H1 (cell line): ENCODE measurements around the gene RFX2. TPM values are rescaled to one million over a fixed set of nuclear protein-coding genes. Genes with fewer than 3 reads are reported as not detected.

ENCODE experiments used
- CTCF ChIA-PET: fragments of 300-600 bp; sonication (Branson Sonifier 250); formaldehyde crosslinking; loops from one replicate; lab custom pipeline; 2021; ENCODE audit not compliant: partially characterized antibody; lab: Charles Lee
- POLR2A ChIA-PET: fragments of 300-600 bp; sonication (Branson Sonifier 250); formaldehyde crosslinking; loops from one replicate; lab custom pipeline; 2021; ENCODE audit warnings: inconsistent platforms; ENCODE audit not compliant: partially characterized antibody; lab: Charles Lee
- DNase-seq, 2 experiments: peaks; one replicate each; pipeline versions ENCODE4 v3.0.0 to v3.0.0-alpha.2; 2010 to 2022; ENCODE audit warnings: low spot score in 2 of 2, low read depth in 1 of 2, mixed read lengths in 1 of 2
- FAIRE-seq: peaks from 2 replicates; lab custom pipeline; 2011; peaks lifted over from hg19 to GRCh38; lab: Jason Lieb, UNC
- H2AFZ ChIP-seq: 2 replicates; pipeline ENCODE4 v1.8.1; 2012; ENCODE audit warnings: low read length, inconsistent platforms
- H2AK5ac ChIP-seq: 2 replicates; pipeline ENCODE4 v1.6.1; 2013; ENCODE audit warnings: low read depth, low read length
- H2BK120ac ChIP-seq: replicated peaks from 2 replicates; pipeline ENCODE3; 2013; ENCODE audit warnings: low read depth, low read length, inconsistent platforms
- H2BK12ac ChIP-seq: 2 replicates; pipeline ENCODE4 v1.6.1; 2013; ENCODE audit warnings: low read depth, low read length
- H2BK15ac ChIP-seq: 2 replicates; pipeline ENCODE4 v1.6.1; 2013; ENCODE audit warnings: low read length
- H2BK20ac ChIP-seq: 2 replicates; pipeline ENCODE4 v1.6.1; 2013; ENCODE audit warnings: low read length
- H2BK5ac ChIP-seq: 2 replicates; pipeline ENCODE4 v1.6.1; 2013; ENCODE audit warnings: low read depth, low read length
- H3K14ac ChIP-seq: 2 replicates; pipeline ENCODE4 v1.6.1; 2013; ENCODE audit warnings: inconsistent platforms; ENCODE audit not compliant: insufficient read length
- H3K18ac ChIP-seq: 2 replicates; pipeline ENCODE4 v1.6.1; 2013; ENCODE audit warnings: low read length; ENCODE audit errors: extremely low read depth
- H3K23ac ChIP-seq: 2 replicates; pipeline ENCODE4 v1.6.1; 2013; ENCODE audit warnings: inconsistent platforms; ENCODE audit not compliant: insufficient read length
- H3K23me2 ChIP-seq: 2 replicates; pipeline ENCODE4 v1.6.1; 2013; ENCODE audit warnings: low read depth, low read length
- H3K27ac ChIP-seq: 2 replicates; pipeline ENCODE4 v1.6.1; 2011; ENCODE audit warnings: low read depth, low read length, inconsistent platforms
- H3K27me3 ChIP-seq, 4 experiments: replicated peaks in 1 of 4; 1 replicate in 1 of 4; 2 replicates in 3 of 4; pipeline versions ENCODE4 v1.6.1 to v1.8.1; 2011 to 2013; ENCODE audit warnings: low read length in 3 of 4, mild to moderate bottlenecking in 3 of 4, inconsistent platforms in 2 of 4, mixed read lengths in 2 of 4, moderate library complexity in 1 of 4; ENCODE audit not compliant: control insufficient read depth in 3 of 4, insufficient read depth in 3 of 4; ENCODE audit errors: extremely low read depth in 1 of 4
- H3K36me3 ChIP-seq, 4 experiments: 2 replicates each; pipeline versions ENCODE4 v1.6.1 to v1.8.1; 2011 to 2013; ENCODE audit warnings: mild to moderate bottlenecking in 4 of 4, low read length in 3 of 4, moderate library complexity in 2 of 4, control low read depth in 1 of 4, inconsistent platforms in 1 of 4; ENCODE audit not compliant: insufficient read depth in 4 of 4, control insufficient read depth in 2 of 4
- H3K4ac ChIP-seq: replicated peaks from 2 replicates; pipeline ENCODE3; 2013; ENCODE audit warnings: low read length, low read depth, mixed read lengths, inconsistent platforms; ENCODE audit not compliant: insufficient read length
- H3K4me1 ChIP-seq, 4 experiments: replicated peaks in 1 of 4; 1 replicate in 1 of 4; 2 replicates in 3 of 4; pipeline versions ENCODE4 v1.6.1 to v1.8.1; 2011 to 2013; ENCODE audit warnings: low read length in 3 of 4, inconsistent platforms in 2 of 4, mixed read lengths in 1 of 4; ENCODE audit not compliant: insufficient read depth in 4 of 4, control insufficient read depth in 3 of 4
- H3K4me2 ChIP-seq, 2 experiments: 2 replicates each; pipeline versions ENCODE4 v1.6.1 to v1.8.1; 2011 to 2013; ENCODE audit warnings: low read depth in 2 of 2, low read length in 2 of 2, control low read depth in 1 of 2, inconsistent platforms in 1 of 2, mild to moderate bottlenecking in 1 of 2; ENCODE audit not compliant: insufficient read depth in 1 of 2
- H3K4me3 ChIP-seq, 4 experiments: fragments of 200-600, 300-600 bp in 1 of 4; sonication (generic), shearing (Covaris generic), sonication (Bioruptor Twin) in 1 of 4; 2 replicates each; pipeline versions ENCODE4 v1.5.1 to v1.8.1; 2011 to 2016; ENCODE audit warnings: low read length in 4 of 4, low read depth in 3 of 4, control low read depth in 2 of 4, inconsistent platforms in 2 of 4, mild to moderate bottlenecking in 2 of 4, mixed read lengths in 1 of 4, moderate library complexity in 1 of 4; ENCODE audit not compliant: insufficient read depth in 2 of 4; ENCODE audit errors: extremely low read depth in 1 of 4
- H3K56ac ChIP-seq: replicated peaks from 2 replicates; pipeline ENCODE3; 2013; ENCODE audit warnings: low read depth, mild to moderate bottlenecking, mixed read lengths, low read length, inconsistent platforms; ENCODE audit not compliant: insufficient read length
- H3K79me1 ChIP-seq: 2 replicates; pipeline ENCODE4 v1.6.1; 2013; ENCODE audit warnings: low read depth, low read length, control low read depth
- H3K79me2 ChIP-seq, 2 experiments: 2 replicates each; pipeline versions ENCODE4 v1.6.1 to v1.8.1; 2012 to 2013; ENCODE audit warnings: low read length in 2 of 2, mild to moderate bottlenecking in 2 of 2, inconsistent platforms in 1 of 2; ENCODE audit not compliant: insufficient read depth in 2 of 2, control insufficient read depth in 1 of 2
- H3K9ac ChIP-seq, 4 experiments: replicated peaks in 1 of 4; 1 replicate in 1 of 4; 2 replicates in 3 of 4; pipeline versions ENCODE4 v1.6.1 to v1.8.1; 2011 to 2013; ENCODE audit warnings: low read depth in 3 of 4, low read length in 3 of 4, control low read depth in 2 of 4, mild to moderate bottlenecking in 2 of 4, moderate library complexity in 2 of 4, inconsistent platforms in 1 of 4; ENCODE audit errors: extremely low read depth in 1 of 4
- H3K9me3 ChIP-seq, 2 experiments: 2 replicates each; pipeline versions ENCODE4 v1.6.1 to v1.8.1; 2012 to 2013; ENCODE audit warnings: mild to moderate bottlenecking in 2 of 2, moderate library complexity in 2 of 2, control low read depth in 1 of 2, inconsistent platforms in 1 of 2, low read depth in 1 of 2, low read length in 1 of 2, mixed read lengths in 1 of 2; ENCODE audit not compliant: insufficient read depth in 2 of 2
- H4K20me1 ChIP-seq, 2 experiments: replicated peaks in 1 of 2; 2 replicates each; pipeline versions ENCODE3 to v1.8.1; 2011 to 2013; ENCODE audit warnings: inconsistent platforms in 2 of 2, low read length in 2 of 2, mild to moderate bottlenecking in 1 of 2; ENCODE audit not compliant: insufficient read depth in 2 of 2, control insufficient read depth in 1 of 2
- H4K5ac ChIP-seq: 2 replicates; pipeline ENCODE4 v1.6.1; 2013; ENCODE audit warnings: low read length, low read depth, mixed read lengths, inconsistent platforms; ENCODE audit not compliant: insufficient read length
- H4K8ac ChIP-seq: 2 replicates; pipeline ENCODE4 v1.8.0; 2013; ENCODE audit warnings: mild to moderate bottlenecking, moderate library complexity, low read length, inconsistent platforms; ENCODE audit not compliant: insufficient read depth; ENCODE audit errors: extremely low read depth
- H4K91ac ChIP-seq: replicated peaks from 2 replicates; pipeline ENCODE3; 2013; ENCODE audit warnings: low read length, mixed read lengths, inconsistent platforms; ENCODE audit not compliant: insufficient read length
- ATF2 ChIP-seq: IDR thresholded peaks from 2 replicates; pipeline ENCODE4 v1.6.1; 2012; ENCODE audit warnings: low read length, inconsistent platforms
- CHD2 ChIP-seq: IDR thresholded peaks from 2 replicates; pipeline ENCODE4 v1.6.1; 2012; ENCODE audit warnings: low read length, improper control_type of control experiment
- EP300 ChIP-seq, 2 experiments: IDR thresholded peaks; 1 replicate in 1 of 2; 2 replicates in 1 of 2; pipeline ENCODE4 v1.6.1; 2011 to 2012; ENCODE audit warnings: low read depth in 2 of 2, low read length in 2 of 2, mild to moderate bottlenecking in 2 of 2, borderline replicate concordance in 1 of 2, inconsistent platforms in 1 of 2, moderate library complexity in 1 of 2
- HDAC6 ChIP-seq: IDR thresholded peaks from one replicate; pipeline ENCODE4 v1.7.1; 2012; ENCODE audit warnings: low read depth, mild to moderate bottlenecking, inconsistent platforms, low read length, moderate library complexity
- KDM1A ChIP-seq: fragments of 200-600, 300-600 bp; sonication (generic); IDR thresholded peaks from 2 replicates; pipeline ENCODE4 v1.7.1; 2016; ENCODE audit warnings: mild to moderate bottlenecking, low read length, borderline replicate concordance
- MAFK ChIP-seq: IDR thresholded peaks from 2 replicates; pipeline ENCODE4 v1.6.1; 2012; ENCODE audit warnings: low read depth, mild to moderate bottlenecking, improper control_type of control experiment, low read length
- MAX ChIP-seq: IDR thresholded peaks from 2 replicates; pipeline ENCODE4 v1.6.1; 2012; ENCODE audit warnings: inconsistent platforms
- NRF1 ChIP-seq: IDR thresholded peaks from 2 replicates; pipeline ENCODE4 v1.6.1; 2011; ENCODE audit warnings: mild to moderate bottlenecking, low read depth, low read length, improper control_type of control experiment
- SIRT6 ChIP-seq: IDR thresholded peaks from one replicate; pipeline ENCODE4 v1.7.1; 2012; ENCODE audit warnings: low read length, inconsistent platforms
- SIX5 ChIP-seq: IDR thresholded peaks from 2 replicates; pipeline ENCODE4 v1.6.1; 2011; ENCODE audit warnings: mild to moderate bottlenecking, low read depth, low read length
- TAF7 ChIP-seq: optimal IDR thresholded peaks from 2 replicates; pipeline ENCODE3; 2011; ENCODE audit warnings: low read depth, mild to moderate bottlenecking, inconsistent platforms, low read length, moderate library complexity, borderline replicate concordance
- WGBS, 2 experiments: shearing (Covaris generic) in 1 of 2; methylation state at CpG; one replicate each; pipeline versions ENCODE4 v1.1.6 to v1.1.7; 2013 to 2015; ENCODE audit warnings: low lambda C conversion rate in 2 of 2, mixed read lengths in 2 of 2, inconsistent platforms in 1 of 2, low coverage in 1 of 2, missing lambda C conversion rate in 1 of 2; ENCODE audit not compliant: insufficient replicate concordance in 2 of 2, insufficient coverage in 1 of 2, insufficient read length in 1 of 2; ENCODE audit errors: extremely low coverage in 1 of 2, missing lambda C conversion rate in 1 of 2; 5-methylcytosine and 5-hydroxymethylcytosine counted together
- polyA plus RNA-seq, 7 experiments: library from polyadenylated mRNA; depleted of rRNA in 3 of 7; stranded (reverse) in 5 of 7; unstranded in 2 of 7; fragments of >200 nt in 5 of 7; fragments of 200-250 nt in 2 of 7; gene quantifications; 1 replicate in 5 of 7; 2 replicates in 1 of 7; 4 replicates in 1 of 7; pipeline versions ENCODE4 v1.2.1 to v1.2.3, GENCODE V29; 2011 to 2013; ENCODE audit warnings: missing spikeins in 2 of 7, mixed read lengths in 2 of 7
- total RNA-seq: library from RNA; stranded (reverse); fragmentation: NEBNext Ultra II Directional; extraction: Animal tissue kit (Norgen Biotek cat#: 25700); gene quantifications from 2 replicates; pipeline ENCODE4 v1.2.1, GENCODE V29; 2021
- TF ChIP-seq, protein P1 (sequence below): IDR thresholded peaks from 2 replicates; pipeline ENCODE4 v1.6.1; 2012; ENCODE audit warnings: inconsistent platforms

RFX2 gene
- total and polyA plus RNA-seq, 2 of the 8 experiments (the other 6 are each of a cell fraction or from before 2014, with no cell fraction given), result 4.8 to 5.3 TPM

GRCh38 chr19:6118043-6118442, 7.7 kb upstream of the RFX2 start:
- Histone ChIP-seq H3K4me3 (no peak overlapping the region), H3K27me3 (peaks cover 0 to 2% (median 0%) of the 10 kb centered on the region in 4 experiments; a peak in 1 of 7 replicates), H2BK15ac (no peak overlapping the region), H2AK5ac (no peak overlapping the region), H3K23ac (no peak overlapping the region), H3K79me2 (no peaks in the 10 kb centered on the region), H2BK12ac (no peak overlapping the region), H4K8ac (no peak overlapping the region), H3K4me2 (no peak overlapping the region), H3K27ac (no peak overlapping the region), H4K20me1 (no peaks in the 10 kb centered on the region), H3K18ac (no peak overlapping the region), H2BK20ac (no peak overlapping the region), H3K14ac (no peak overlapping the region), H3K23me2 (no peaks in the 10 kb centered on the region; the same call in 1 of the 2 replicates), H3K9ac (no peak overlapping the region), H3K9me3 (peaks cover 0 to 7% of the 10 kb centered on the region in 2 experiments; a peak in 1 of 4 replicates), H4K91ac (no peak overlapping the region), H2AFZ (no peak overlapping the region), H4K5ac (no peak overlapping the region), H2BK5ac (no peak overlapping the region), H3K4ac (no peak overlapping the region), H3K36me3 (no peaks in the 10 kb centered on the region)
- FAIRE-seq (no peak), DNase-seq (no peak)
- WGBS, 2 experiments, result 67% methylated on average over 2 of the region's 2 CpGs; no CpG with 5 or more reads in 1 of the 2 experiments
- POLR2A ChIA-PET, result no interaction called here
- CTCF ChIA-PET, result interaction anchor here (6.4 kb wide), 1 partner anchor 8 kb away, joined by 37 read pairs; no protein-coding TSS in a partner anchor
- TF ChIP-seq MAX (no peak), SIX5 (no peak), KDM1A (no peak), EP300 (IDR thresholded peaks at IDR 0.05; ENCODE audit: borderline replicate concordance in 1 of 2, low read depth in 2 of 2, low read length in 2 of 2) (no peak), NRF1 (no peak), CHD2 (no peak), ATF2 (no peak), TAF7 (no peak), HDAC6 (no peak), SIRT6 (no peak), MAFK (no peak)
- TF ChIP-seq, protein P1, sequence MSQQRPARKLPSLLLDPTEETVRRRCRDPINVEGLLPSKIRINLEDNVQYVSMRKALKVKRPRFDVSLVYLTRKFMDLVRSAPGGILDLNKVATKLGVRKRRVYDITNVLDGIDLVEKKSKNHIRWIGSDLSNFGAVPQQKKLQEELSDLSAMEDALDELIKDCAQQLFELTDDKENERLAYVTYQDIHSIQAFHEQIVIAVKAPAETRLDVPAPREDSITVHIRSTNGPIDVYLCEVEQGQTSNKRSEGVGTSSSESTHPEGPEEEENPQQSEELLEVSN, result no peak
- TF ChIP-seq, all 59 proteins: peak for 0
- Histone ChIP-seq H2BK120ac (no peak overlapping the region), H3K79me1 (no peaks in the 10 kb centered on the region), H3K4me1 (no peaks in the 10 kb centered on the region; a peak in 1 of 7 replicates), H3K56ac (no peak overlapping the region)
